H9 (cell line): ENCODE data around the gene PARD3. TPM values are rescaled to one million over a fixed set of nuclear protein-coding genes. Genes with fewer than 3 reads are reported as not detected.

Experiments used
- DNase-seq: peaks from one replicate; pipeline ENCODE4 v3.0.0-alpha.2; 2017
- H2AFZ ChIP-seq: one replicate; pipeline ENCODE4 v1.6.1; 2013; ENCODE audit warnings: mild to moderate bottlenecking, low read length, control low read depth, moderate library complexity
- H2AK5ac ChIP-seq: 2 replicates; pipeline ENCODE4 v1.6.1; 2013; ENCODE audit warnings: low read length, control low read depth, mixed read lengths; ENCODE audit not compliant: insufficient read length
- H2BK120ac ChIP-seq: one replicate; pipeline ENCODE4 v1.6.1; 2013; ENCODE audit warnings: low read depth, mild to moderate bottlenecking, low read length, control low read depth, inconsistent platforms; ENCODE audit not compliant: poor library complexity, severe bottlenecking
- H2BK12ac ChIP-seq: 2 replicates; pipeline ENCODE4 v1.6.1; 2013; ENCODE audit warnings: low read length, control low read depth, mixed read lengths, low read depth; ENCODE audit not compliant: insufficient read length
- H2BK15ac ChIP-seq: 2 replicates; pipeline ENCODE4 v1.6.1; 2013; ENCODE audit warnings: low read depth, low read length, control low read depth
- H2BK20ac ChIP-seq: one replicate; pipeline ENCODE4 v1.6.1; 2013; ENCODE audit warnings: low read depth, mild to moderate bottlenecking, low read length, control low read depth, inconsistent platforms; ENCODE audit not compliant: poor library complexity, severe bottlenecking
- H2BK5ac ChIP-seq: 2 replicates; pipeline ENCODE4 v1.6.1; 2013; ENCODE audit warnings: low read length, control low read depth, mixed read lengths; ENCODE audit not compliant: insufficient read length
- H3K14ac ChIP-seq: 2 replicates; pipeline ENCODE4 v1.6.1; 2013; ENCODE audit warnings: low read length, control low read depth; ENCODE audit not compliant: insufficient read depth
- H3K18ac ChIP-seq: 2 replicates; pipeline ENCODE4 v1.6.1; 2013; ENCODE audit warnings: low read depth, mild to moderate bottlenecking, mixed read lengths, low read length, control low read depth; ENCODE audit not compliant: insufficient read length
- H3K23ac ChIP-seq: 2 replicates; pipeline ENCODE4 v1.6.1; 2013; ENCODE audit warnings: low read length, control low read depth, mixed read lengths, low read depth; ENCODE audit not compliant: insufficient read length
- H3K23me2 ChIP-seq: 2 replicates; pipeline ENCODE4 v1.6.1; 2013; ENCODE audit warnings: low read depth, mild to moderate bottlenecking, mixed read lengths, low read length, control low read depth; ENCODE audit not compliant: insufficient read length, poor library complexity, severe bottlenecking
- H3K27ac ChIP-seq: 2 replicates; pipeline ENCODE4 v1.5.1; 2013; ENCODE audit warnings: low read length, control low read depth, mixed read lengths, low read depth; ENCODE audit not compliant: insufficient read length
- H3K27me3 ChIP-seq: 2 replicates; pipeline ENCODE4 v1.6.1; 2013; ENCODE audit warnings: low read length, control low read depth, inconsistent platforms; ENCODE audit not compliant: insufficient read depth
- H3K4ac ChIP-seq: 2 replicates; pipeline ENCODE4 v1.6.1; 2013; ENCODE audit warnings: low read depth, mild to moderate bottlenecking, control low read depth, inconsistent platforms, low read length, moderate library complexity
- H3K4me1 ChIP-seq: 2 replicates; pipeline ENCODE4 v1.6.1; 2013; ENCODE audit warnings: low read length, control low read depth, inconsistent platforms; ENCODE audit not compliant: insufficient read depth
- H3K4me2 ChIP-seq: 2 replicates; pipeline ENCODE4 v1.6.1; 2013; ENCODE audit warnings: low read length, control low read depth, mixed read lengths; ENCODE audit not compliant: insufficient read length, insufficient read depth
- H3K56ac ChIP-seq: 2 replicates; pipeline ENCODE4 v1.6.1; 2013; ENCODE audit warnings: low read depth, mild to moderate bottlenecking, mixed read lengths, low read length, control low read depth; ENCODE audit not compliant: insufficient read length
- H3K79me1 ChIP-seq: 2 replicates; pipeline ENCODE4 v1.6.1; 2013; ENCODE audit warnings: low read depth, mild to moderate bottlenecking, moderate library complexity, low read length, control low read depth, inconsistent platforms; ENCODE audit not compliant: insufficient read depth, poor library complexity, severe bottlenecking
- H3K79me2 ChIP-seq: 2 replicates; pipeline ENCODE4 v1.6.1; 2013; ENCODE audit warnings: low read length, control low read depth, inconsistent platforms; ENCODE audit not compliant: insufficient read depth
- H3K9ac ChIP-seq: 2 replicates; pipeline ENCODE4 v1.6.1; 2013; ENCODE audit warnings: low read length, control low read depth, mixed read lengths; ENCODE audit not compliant: insufficient read length; ENCODE audit errors: extremely low read depth
- H3K9me3 ChIP-seq: one replicate; pipeline ENCODE4 v1.6.1; 2013; ENCODE audit warnings: low read depth, low read length, inconsistent platforms; ENCODE audit not compliant: control insufficient read depth
- H3T11ph ChIP-seq: one replicate; pipeline ENCODE4 v1.6.1; 2013; ENCODE audit warnings: mild to moderate bottlenecking, low read length, control low read depth, inconsistent platforms
- H4K20me1 ChIP-seq: one replicate; pipeline ENCODE4 v1.6.1; 2013; ENCODE audit not compliant: control insufficient read depth, insufficient read length, insufficient read depth
- H4K5ac ChIP-seq: 2 replicates; pipeline ENCODE4 v1.6.1; 2013; ENCODE audit warnings: low read depth, mild to moderate bottlenecking, mixed read lengths, low read length, control low read depth; ENCODE audit not compliant: insufficient read length
- H4K8ac ChIP-seq: replicated peaks from 2 replicates; pipeline ENCODE4 v1.6.1; 2013; ENCODE audit warnings: low read length, control low read depth, mixed read lengths, low read depth; ENCODE audit not compliant: insufficient read length
- H4K91ac ChIP-seq: 2 replicates; pipeline ENCODE4 v1.6.1; 2013; ENCODE audit warnings: low read depth, mild to moderate bottlenecking, moderate library complexity, mixed read lengths, low read length, control low read depth; ENCODE audit not compliant: insufficient read length
- H3K27ac Mint-ChIP-seq, 3 experiments: 2 replicates in 2 of 3; 3 replicates in 1 of 3; pipeline ENCODE4 v1.8.0; 2020 to 2021; ENCODE audit warnings: mixed read lengths in 3 of 3, mild to moderate bottlenecking in 1 of 3, moderate library complexity in 1 of 3
- H3K27me3 Mint-ChIP-seq: 2 replicates; pipeline ENCODE4 v1.8.0; 2021; ENCODE audit warnings: low read depth, mild to moderate bottlenecking, moderate library complexity, mixed read lengths
- H3K36me3 Mint-ChIP-seq, 3 experiments: 2 replicates in 2 of 3; 3 replicates in 1 of 3; pipeline ENCODE4 v1.8.0; 2020 to 2021; ENCODE audit warnings: low read depth in 3 of 3, mixed read lengths in 3 of 3; ENCODE audit not compliant: insufficient read depth in 1 of 3
- H3K4me1 Mint-ChIP-seq, 2 experiments: 2 replicates each; pipeline ENCODE4 v1.8.0; 2020; ENCODE audit warnings: mixed read lengths in 2 of 2
- H3K4me3 Mint-ChIP-seq, 2 experiments: 2 replicates in 1 of 2; 3 replicates in 1 of 2; pipeline ENCODE4 v1.8.0; 2020 to 2021; ENCODE audit warnings: mild to moderate bottlenecking in 2 of 2, mixed read lengths in 2 of 2, moderate library complexity in 1 of 2
- H3K9me3 Mint-ChIP-seq, 2 experiments: 2 replicates in 1 of 2; 3 replicates in 1 of 2; pipeline ENCODE4 v1.8.0; 2020; ENCODE audit warnings: mild to moderate bottlenecking in 2 of 2, mixed read lengths in 2 of 2, moderate library complexity in 1 of 2
- CTCF ChIP-seq: fragments of 200-600 bp; sonication (generic); conservative IDR thresholded peaks from 3 replicates; pipeline ENCODE4 v1.8.0; 2021; ENCODE audit warnings: antibody characterized with exemption, mild to moderate bottlenecking
- WGBS: extraction: QIAGEN DNeasy Blood & Tissue Kit; methylation state at CpG from one replicate; pipeline ENCODE4 v1.1.7; 2013; ENCODE audit warnings: missing lambda C conversion rate, low lambda C conversion rate, mixed read lengths; ENCODE audit not compliant: insufficient read length; ENCODE audit errors: extremely low coverage; 5-methylcytosine and 5-hydroxymethylcytosine counted together
- total RNA-seq: library from RNA; stranded (reverse); gene quantifications from 2 replicates; pipeline ENCODE4 v1.2.1, GENCODE V29; 2021

PARD3 gene
- total RNA-seq, 1 experiment from 2014 or later: 44.7 TPM

GRCh38 chr10:34475786-34476185 is 339.3 kb downstream of the PARD3 start:
- Histone ChIP-seq H3T11ph (no peak overlapping the region), H3K79me1 (no peaks in the 10 kb centered on the region), H4K8ac (no peak overlapping the region), H2BK20ac (no peak overlapping the region), H4K20me1 (no peaks in the 10 kb centered on the region), H3K23ac (no peak overlapping the region), H2BK12ac (no peak overlapping the region), H3K27me3 (no peaks in the 10 kb centered on the region), H3K27ac (no peak overlapping the region), H3K4me2 (no peak overlapping the region), H3K4me1 (no peaks in the 10 kb centered on the region), H2BK5ac (no peak overlapping the region), H2AFZ (no peak overlapping the region), H3K14ac (no peak overlapping the region), H2BK15ac (no peak overlapping the region), H4K91ac (no peak overlapping the region), H2AK5ac (no peak overlapping the region), H4K5ac (no peak overlapping the region), H2BK120ac (no peak overlapping the region), H3K4ac (no peak overlapping the region), H3K9me3 (no peaks in the 10 kb centered on the region), H3K79me2 (no peaks in the 10 kb centered on the region), H3K9ac (no peak overlapping the region), H3K56ac (no peak overlapping the region), H3K23me2 (no peaks in the 10 kb centered on the region), H3K18ac (no peak overlapping the region)
- no CpG with 5 or more reads among the region's 5 CpGs for WGBS
- H3K4me1 Mint-ChIP-seq: peaks cover 4% of the 10 kb centered on the region in 2 experiments; a peak in 3 of 4 replicates
- TF ChIP-seq CTCF: no peak
- H3K36me3 Mint-ChIP-seq: no peaks in the 10 kb centered on the region
- no peaks in the 10 kb centered on the region for H3K27me3 Mint-ChIP-seq
- no peak overlapping the region for H3K4me3 Mint-ChIP-seq
- H3K27ac Mint-ChIP-seq: no peak overlapping the region
- no peak for DNase-seq
- no peaks in the 10 kb centered on the region for H3K9me3 Mint-ChIP-seq
